A549 treated with RU486 at 1 μM for 4 hours (cell line): Measurements from ENCODE around the gene AP5B1. TPM values are rescaled to one million over a fixed set of nuclear protein-coding genes. Genes with fewer than 3 reads are reported as not detected.

Experiments
- total RNA-seq: library from RNA; stranded (reverse); fragments of 200-300 nt; extraction: Qiagen RNA extraction; gene quantifications from 5 replicates; pipeline ENCODE4 v1.2.3, GENCODE V29; 2022; ENCODE audit warnings: low read depth

AP5B1 gene
- total RNA-seq: 7.8 to 13.4 TPM (median 10.6 TPM) in 5 replicates

GRCh38 chr11:65780770-65781151 lies at the start of gene AP5B1:
Gene AP5B1 (minus strand): TSS chr11:65780976. CDS start chr11:65780591, 385 bp downstream.

GRCh38 chr11:65786786-65787636 lies 6.2 kb upstream of the AP5B1 start, which contains the start of gene OVOL1:
Gene OVOL1 (plus strand): TSS chr11:65787063. CDS start chr11:65787374, 311 bp downstream.

Other genes starting within 250 kb of the AP5B1 start
- gene LTBP3, start 222.6 kb downstream of the AP5B1 start, total RNA-seq: 89.5 to 139 TPM (median 115 TPM) in 5 replicates
- gene ZNRD2, start 210.5 kb downstream of the AP5B1 start, total RNA-seq: 68.9 to 82.1 TPM (median 80.4 TPM) in 5 replicates
- gene FAM89B, start 208.4 kb downstream of the AP5B1 start, total RNA-seq: 27.5 to 57.1 TPM (median 48.3 TPM) in 5 replicates
- gene EHBP1L1, start 204.9 kb downstream of the AP5B1 start, total RNA-seq: 26.8 to 46.1 TPM (median 41.0 TPM) in 5 replicates
- 0.21 to 1.4 TPM (median 0.57 TPM) in 5 replicates for gene KCNK7, start 185.2 kb downstream of the AP5B1 start, total RNA-seq
- 37.5 to 55.8 TPM (median 50.4 TPM) in 5 replicates for gene MAP3K11, start 166.8 kb downstream of the AP5B1 start, total RNA-seq
- 24.0 to 39.4 TPM (median 33.5 TPM) in 5 replicates for gene PCNX3, start 165.2 kb downstream of the AP5B1 start, total RNA-seq
- 9.2 to 21.6 TPM (median 19.1 TPM) in 5 replicates for gene SIPA1, start 142.9 kb downstream of the AP5B1 start, total RNA-seq
- 68.9 to 82.9 TPM (median 82.0 TPM) in 5 replicates for gene RELA, start 118.1 kb downstream of the AP5B1 start, total RNA-seq
- 41.0 to 55.2 TPM (median 52.3 TPM) in 5 replicates for gene KAT5, start 68.7 kb downstream of the AP5B1 start, total RNA-seq
- gene RNASEH2C, start 60.2 kb downstream of the AP5B1 start, total RNA-seq: 29.2 to 51.2 TPM (median 48.8 TPM) in 5 replicates
- gene OVOL1, start 6.1 kb upstream of the AP5B1 start, total RNA-seq: 0.06 to 0.10 TPM (median 0.07 TPM) in 3 of 5 replicates, not detected in the others
- 0.07 TPM in 1 of 5 replicates, not detected in the others for gene SNX32, start 53.0 kb upstream of the AP5B1 start, total RNA-seq
- gene CFL1, start 77.2 kb upstream of the AP5B1 start, total RNA-seq: 1,909 to 2,425 TPM (median 2,217 TPM) in 5 replicates
- 20.6 to 33.6 TPM (median 31.0 TPM) in 5 replicates for gene MUS81, start 79.5 kb upstream of the AP5B1 start, total RNA-seq
- 0.45 to 0.88 TPM (median 0.85 TPM) in 5 replicates for gene EFEMP2, start 91.8 kb upstream of the AP5B1 start, total RNA-seq
- 0.09 to 0.19 TPM in 2 of 5 replicates, not detected in the others for gene CTSW, start 98.9 kb upstream of the AP5B1 start, total RNA-seq
- 72.3 to 97.2 TPM (median 86.8 TPM) in 5 replicates for gene FIBP, start 107.5 kb upstream of the AP5B1 start, total RNA-seq
- 29.7 to 54.1 TPM (median 46.1 TPM) in 5 replicates for gene CCDC85B, start 109.7 kb upstream of the AP5B1 start, total RNA-seq
- 160 to 254 TPM (median 205 TPM) in 5 replicates for gene FOSL1, start 119.4 kb upstream of the AP5B1 start, total RNA-seq
- gene C11orf68, start 138.1 kb upstream of the AP5B1 start, total RNA-seq: 40.2 to 65.5 TPM (median 60.3 TPM) in 5 replicates
- gene DRAP1, start 138.4 kb upstream of the AP5B1 start, total RNA-seq: 193 to 312 TPM (median 253 TPM) in 5 replicates
- not detected in 5 replicates for gene TSGA10IP, start 164.5 kb upstream of the AP5B1 start, total RNA-seq
- 51.4 to 70.6 TPM (median 62.2 TPM) in 5 replicates for gene SART1, start 180.8 kb upstream of the AP5B1 start, total RNA-seq
- 38.9 to 45.8 TPM (median 39.4 TPM) in 5 replicates for gene EIF1AD, start 221.2 kb upstream of the AP5B1 start, total RNA-seq
- 381 to 509 TPM (median 475 TPM) in 5 replicates for gene BANF1, start 221.5 kb upstream of the AP5B1 start, total RNA-seq
- not detected in 5 replicates for gene CST6, start 231.0 kb upstream of the AP5B1 start, total RNA-seq
- 0.94 to 2.0 TPM (median 1.7 TPM) in 5 replicates for gene CATSPER1, start 245.5 kb upstream of the AP5B1 start, total RNA-seq